T-helper 1 cell treated with Interleukin-12 subunit alpha and Interleukin-12 subunit beta and Interleukin-4 antibody, amounts not matched to agents 30 μg/mL and 1 μg/mL, for 36 hours (primary cell): ENCODE data around the gene STK32C.

Experiments used
- H3K27ac Mint-ChIP-seq: one replicate; pipeline ENCODE4 v1.8.0; 2021; ENCODE audit warnings: mild to moderate bottlenecking, mixed read lengths
- H3K27me3 Mint-ChIP-seq: one replicate; pipeline ENCODE4 v1.8.0; 2021; ENCODE audit warnings: low read depth, mixed read lengths
- H3K36me3 Mint-ChIP-seq: one replicate; pipeline ENCODE4 v1.8.0; 2021; ENCODE audit warnings: low read depth, mixed read lengths
- H3K4me1 Mint-ChIP-seq: one replicate; pipeline ENCODE4 v1.8.0; 2021; ENCODE audit warnings: low read depth, mixed read lengths
- H3K4me3 Mint-ChIP-seq: one replicate; pipeline ENCODE4 v1.8.0; 2021; ENCODE audit warnings: mild to moderate bottlenecking, moderate library complexity, mixed read lengths
- H3K9me3 Mint-ChIP-seq: one replicate; pipeline ENCODE4 v1.8.0; 2021; ENCODE audit warnings: mixed read lengths

The STK32C gene

DNA sequence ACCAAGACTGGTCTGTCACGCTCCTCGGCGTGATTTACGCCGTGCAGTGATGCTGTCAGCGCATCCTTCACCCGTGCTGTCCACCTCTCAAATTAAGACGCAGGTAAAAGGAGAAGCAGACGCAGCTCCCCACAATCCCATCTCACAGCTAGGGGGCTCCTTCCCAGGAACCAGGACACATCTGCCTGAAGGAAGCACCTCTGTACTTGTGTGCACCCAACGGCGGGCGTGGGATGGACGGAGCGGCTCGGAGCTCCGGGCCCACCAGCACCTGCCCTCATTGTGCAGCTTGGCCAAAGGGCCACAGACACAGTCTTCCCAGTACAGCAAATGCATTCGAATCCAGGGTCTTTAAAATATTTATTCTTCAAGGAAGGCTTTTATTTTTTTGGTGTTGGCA lies 55.3 kb downstream of the STK32C start:
- no peak overlapping the region for H3K4me3 Mint-ChIP-seq
- H3K27me3 Mint-ChIP-seq, result no peaks in the 10 kb centered on the region
- H3K4me1 Mint-ChIP-seq, result no peaks in the 10 kb centered on the region
- H3K27ac Mint-ChIP-seq, result no peak overlapping the region
- H3K36me3 Mint-ChIP-seq, result no peaks in the 10 kb centered on the region
- H3K9me3 Mint-ChIP-seq, result no peaks in the 10 kb centered on the region

DNA sequence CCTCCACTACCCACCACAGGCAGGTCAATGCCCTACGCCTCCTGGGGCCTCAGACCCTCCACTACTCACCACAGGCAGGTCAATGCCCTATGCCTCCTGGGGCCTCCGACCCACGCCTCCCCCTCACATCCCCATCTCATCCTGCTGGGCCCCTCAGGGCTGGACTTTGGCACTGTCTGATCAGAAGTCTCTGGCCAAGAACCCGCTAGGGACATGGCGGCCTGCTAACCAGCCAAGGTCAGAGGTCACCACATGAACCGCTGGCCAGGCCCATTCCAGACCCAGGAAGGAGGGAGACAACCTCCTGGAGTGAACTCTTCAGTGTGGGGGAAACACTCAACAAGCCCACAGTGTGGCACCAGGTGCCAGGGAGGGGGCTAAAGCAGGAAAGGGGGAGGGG lies 55.8 kb downstream of the STK32C start:
- no peaks in the 10 kb centered on the region for H3K9me3 Mint-ChIP-seq
- H3K27me3 Mint-ChIP-seq, result no peaks in the 10 kb centered on the region
- no peaks in the 10 kb centered on the region for H3K4me1 Mint-ChIP-seq
- no peaks in the 10 kb centered on the region for H3K36me3 Mint-ChIP-seq
- no peak overlapping the region for H3K4me3 Mint-ChIP-seq
- H3K27ac Mint-ChIP-seq, result no peak overlapping the region

DNA sequence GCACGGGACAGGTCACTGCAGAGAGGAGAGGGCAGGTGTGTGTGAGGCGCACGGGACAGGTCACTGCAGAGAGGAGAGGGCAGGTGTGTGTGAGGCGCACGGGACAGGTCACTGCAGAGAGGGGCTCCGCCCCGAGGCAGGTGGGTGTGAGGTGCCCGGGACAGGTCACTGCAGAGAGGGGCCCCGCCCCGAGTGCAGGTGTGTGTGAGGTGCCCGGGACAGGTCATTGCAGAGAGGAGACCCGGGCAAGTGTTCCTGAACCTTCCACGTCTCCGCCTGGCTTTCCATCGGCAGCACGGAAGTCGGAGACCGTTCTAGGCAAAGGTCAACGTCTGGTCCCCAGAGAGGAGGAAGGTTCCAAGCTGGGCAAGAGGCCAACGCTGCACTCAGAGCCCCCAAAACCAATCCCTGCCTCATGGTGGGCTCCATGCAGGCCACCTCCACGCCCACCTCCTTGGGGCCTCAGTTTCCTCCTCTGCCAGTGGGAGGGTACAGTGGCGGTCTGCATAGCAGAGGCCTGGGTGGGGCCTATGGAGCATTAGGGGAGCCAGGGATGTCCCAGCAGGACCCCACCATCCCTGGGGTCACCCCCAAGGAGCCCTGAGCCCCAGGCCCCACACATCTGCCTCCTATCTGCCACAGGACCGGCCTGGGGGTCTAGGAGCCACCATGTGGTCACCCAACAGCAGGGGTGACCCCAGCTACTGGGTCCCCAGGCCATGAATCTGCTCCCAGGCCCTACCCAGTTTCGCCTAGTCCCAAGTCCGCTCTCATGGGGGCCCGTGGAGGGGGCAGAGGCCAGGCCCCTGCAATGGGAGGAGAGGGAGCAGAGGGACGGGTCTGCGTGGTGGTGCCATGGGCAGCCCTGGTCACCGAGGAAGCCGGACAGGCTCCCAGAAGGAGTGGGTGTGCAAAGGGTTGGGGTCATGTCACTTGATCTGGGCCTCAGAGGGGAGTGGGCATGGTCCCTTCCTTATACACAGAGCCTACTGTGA lies 57.0 kb downstream of the STK32C start:
- Mint-ChIP-seq H3K9me3 (no peaks in the 10 kb centered on the region), H3K27me3 (no peaks in the 10 kb centered on the region)

DNA sequence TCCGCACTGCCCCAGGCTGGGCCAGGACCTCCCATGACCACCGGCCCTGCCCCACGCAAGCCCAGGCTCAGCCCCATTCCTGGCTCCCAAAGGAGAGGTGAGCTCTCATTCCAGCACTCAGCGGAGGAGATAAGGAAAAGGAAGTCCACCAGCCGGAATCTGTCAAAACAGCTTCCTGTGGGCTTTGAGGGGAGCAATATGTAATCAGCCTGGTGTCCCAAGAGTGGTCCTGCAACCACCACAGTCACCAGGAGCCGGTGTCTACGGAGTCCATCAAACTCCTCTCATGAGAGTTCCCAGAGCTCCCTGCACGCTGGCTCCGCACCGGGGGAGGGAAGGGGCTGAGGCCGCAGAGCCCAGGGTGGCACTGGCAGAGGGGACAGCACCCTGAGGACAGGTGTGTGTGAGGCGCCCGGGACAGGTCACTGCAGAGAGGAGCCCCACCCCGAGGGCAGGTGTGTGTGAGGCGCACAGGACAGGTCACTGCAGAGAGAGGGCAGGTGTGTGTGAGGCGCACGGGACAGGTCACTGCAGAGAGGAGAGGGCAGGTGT lies 57.9 kb downstream of the STK32C start:
- no peaks in the 10 kb centered on the region for H3K4me1 Mint-ChIP-seq
- H3K36me3 Mint-ChIP-seq, result no peaks in the 10 kb centered on the region
- no peaks in the 10 kb centered on the region for H3K9me3 Mint-ChIP-seq
- H3K4me3 Mint-ChIP-seq, result no peak overlapping the region
- no peak overlapping the region for H3K27ac Mint-ChIP-seq
- no peaks in the 10 kb centered on the region for H3K27me3 Mint-ChIP-seq

More for the DNA sequence above, 57.0 kb downstream of the STK32C start:
- no peak overlapping the region for H3K27ac Mint-ChIP-seq
- H3K4me3 Mint-ChIP-seq, result no peak overlapping the region
- no peaks in the 10 kb centered on the region for H3K4me1 Mint-ChIP-seq
- H3K36me3 Mint-ChIP-seq, result no peaks in the 10 kb centered on the region

DNA sequence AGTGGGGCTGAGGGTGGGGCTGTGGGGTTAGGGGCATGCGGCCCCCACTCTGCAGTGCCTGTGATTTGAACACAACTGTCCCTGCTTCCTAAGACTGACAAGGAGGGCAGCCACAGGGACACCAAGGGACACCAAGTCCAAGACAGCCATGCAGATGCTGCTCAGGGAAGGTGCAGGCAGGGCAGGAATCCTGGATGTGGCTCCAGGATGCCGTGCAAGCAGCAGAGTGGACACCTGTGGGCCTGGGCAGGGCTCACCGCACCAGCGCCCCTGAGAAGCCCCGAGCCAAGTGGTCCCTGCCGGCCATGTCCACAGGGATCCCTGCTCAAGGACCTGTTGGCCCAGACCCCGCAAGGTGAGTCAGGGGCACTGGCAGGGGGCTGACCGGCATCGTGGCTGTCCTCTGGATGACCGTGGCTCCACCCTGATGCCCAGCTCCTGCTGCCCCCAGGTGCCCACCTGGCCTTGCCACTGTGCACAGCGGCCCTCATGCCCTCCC lies 58.5 kb downstream of the STK32C start:
- Mint-ChIP-seq H3K27ac (no peak overlapping the region), H3K9me3 (no peaks in the 10 kb centered on the region), H3K27me3 (no peaks in the 10 kb centered on the region), H3K4me3 (no peak overlapping the region), H3K4me1 (no peaks in the 10 kb centered on the region), H3K36me3 (no peaks in the 10 kb centered on the region)

DNA sequence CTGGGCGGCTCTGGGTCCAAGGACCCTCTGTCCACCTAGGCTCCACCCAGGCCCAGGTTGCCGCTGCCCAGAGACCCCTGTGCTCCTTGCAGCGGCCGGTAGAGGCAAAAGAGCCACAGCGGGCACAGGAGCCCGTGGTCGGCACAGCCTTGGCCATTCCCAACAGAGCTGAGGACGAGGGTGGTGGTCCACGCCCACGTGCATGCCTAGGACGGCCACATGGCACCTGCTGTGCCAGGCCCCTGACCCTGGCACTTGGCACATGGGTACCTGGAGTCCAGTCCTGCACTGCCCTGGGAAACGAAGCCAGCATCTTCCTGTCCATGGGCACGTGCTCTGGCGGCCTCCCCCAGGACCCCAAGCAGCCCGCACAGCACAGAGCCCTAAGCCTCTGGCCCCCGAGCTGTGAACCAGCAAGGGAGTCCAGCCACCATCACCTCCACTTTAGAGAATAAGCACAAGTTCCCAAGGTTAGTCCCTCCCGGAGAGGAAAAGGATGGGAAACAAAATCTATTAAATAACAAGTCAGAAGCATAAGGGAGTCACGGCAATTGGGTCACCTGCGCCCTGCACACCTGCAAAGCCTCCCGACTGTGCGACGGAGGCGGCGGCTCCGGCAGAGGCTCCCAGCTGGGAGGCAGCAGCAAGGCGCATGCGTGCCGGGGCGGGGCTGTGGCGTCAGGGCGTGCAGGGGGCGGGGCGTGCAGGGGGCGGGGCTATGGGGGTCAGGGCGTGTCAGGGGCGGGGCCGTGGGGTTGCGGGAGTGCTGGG lies 59.1 kb downstream of the STK32C start:
- H3K4me1 Mint-ChIP-seq, result no peaks in the 10 kb centered on the region
- no peak overlapping the region for H3K4me3 Mint-ChIP-seq
- no peaks in the 10 kb centered on the region for H3K9me3 Mint-ChIP-seq

DNA sequence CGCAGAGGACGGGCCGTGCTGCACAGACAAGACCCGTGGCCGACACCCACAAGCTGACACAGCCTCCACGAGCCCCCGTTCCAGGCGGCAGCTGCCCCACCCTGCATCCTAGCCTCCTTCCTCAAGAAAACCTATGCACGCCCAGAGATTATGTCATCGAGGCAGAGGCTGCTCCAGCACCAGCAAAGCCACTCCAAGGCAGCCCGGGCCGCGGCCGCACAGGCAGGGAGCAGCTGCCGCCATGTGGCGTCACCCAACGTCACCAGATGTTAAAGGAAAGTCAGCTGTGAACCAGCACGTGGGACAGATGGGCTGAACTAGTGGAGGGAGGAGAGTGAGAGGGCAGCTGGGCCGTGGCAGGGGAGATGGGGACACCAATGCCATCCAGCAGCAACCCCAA lies 59.8 kb downstream of the STK32C start:
- no peak overlapping the region for H3K27ac Mint-ChIP-seq
- H3K4me3 Mint-ChIP-seq, result no peak overlapping the region
- no peaks in the 10 kb centered on the region for H3K9me3 Mint-ChIP-seq
- H3K4me1 Mint-ChIP-seq, result no peaks in the 10 kb centered on the region
- no peaks in the 10 kb centered on the region for H3K36me3 Mint-ChIP-seq
- H3K27me3 Mint-ChIP-seq, result no peaks in the 10 kb centered on the region

More for the DNA sequence above, 59.1 kb downstream of the STK32C start:
- Mint-ChIP-seq H3K27ac (no peak overlapping the region), H3K36me3 (no peaks in the 10 kb centered on the region), H3K27me3 (no peaks in the 10 kb centered on the region)

DNA sequence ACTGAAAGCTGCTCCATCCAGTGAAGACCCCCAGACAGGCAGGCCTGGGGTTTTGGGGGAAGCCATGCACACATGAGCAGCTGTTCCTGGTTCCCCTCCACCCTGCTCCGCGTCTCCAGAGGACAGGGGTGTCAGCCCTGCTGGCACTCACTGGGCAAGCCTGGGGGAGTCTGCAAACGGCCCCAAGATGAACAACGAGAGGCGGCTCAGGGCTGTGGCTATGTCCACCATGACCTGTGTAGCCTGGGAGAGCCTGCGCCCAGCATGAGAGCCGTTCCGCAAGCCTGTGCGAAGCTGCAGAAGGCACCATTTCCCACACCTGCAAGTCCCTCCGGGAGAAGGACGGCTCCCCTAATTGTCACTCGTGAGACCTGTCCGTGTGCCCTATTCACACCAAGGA lies 61.5 kb downstream of the STK32C start:
- Mint-ChIP-seq H3K27me3 (no peaks in the 10 kb centered on the region), H3K27ac (no peak overlapping the region), H3K36me3 (no peaks in the 10 kb centered on the region), H3K4me3 (no peak overlapping the region), H3K9me3 (no peaks in the 10 kb centered on the region), H3K4me1 (no peaks in the 10 kb centered on the region)

DNA sequence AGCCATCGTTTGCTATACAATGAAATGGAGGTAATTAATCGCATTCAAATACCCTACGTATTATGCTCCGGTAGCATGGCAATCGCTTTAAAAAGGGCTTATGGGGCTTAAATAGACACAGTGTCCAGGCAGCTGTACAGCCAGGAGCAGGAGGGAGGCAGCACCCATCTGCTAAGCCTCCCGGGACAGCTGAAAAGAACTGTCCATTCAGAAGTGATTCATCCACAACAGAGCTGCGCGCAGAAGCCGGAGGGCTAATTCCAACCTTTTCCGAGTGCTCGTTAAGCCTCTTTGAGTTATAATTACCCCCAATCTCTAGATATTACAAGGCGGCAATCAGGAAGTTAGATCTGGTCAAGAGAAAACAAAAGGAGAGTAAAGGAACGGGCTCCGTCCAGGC lies 62.7 kb downstream of the STK32C start:
- Mint-ChIP-seq H3K9me3 (no peaks in the 10 kb centered on the region), H3K4me1 (no peaks in the 10 kb centered on the region), H3K36me3 (no peaks in the 10 kb centered on the region), H3K4me3 (no peak overlapping the region), H3K27me3 (no peaks in the 10 kb centered on the region), H3K27ac (no peak overlapping the region)

DNA sequence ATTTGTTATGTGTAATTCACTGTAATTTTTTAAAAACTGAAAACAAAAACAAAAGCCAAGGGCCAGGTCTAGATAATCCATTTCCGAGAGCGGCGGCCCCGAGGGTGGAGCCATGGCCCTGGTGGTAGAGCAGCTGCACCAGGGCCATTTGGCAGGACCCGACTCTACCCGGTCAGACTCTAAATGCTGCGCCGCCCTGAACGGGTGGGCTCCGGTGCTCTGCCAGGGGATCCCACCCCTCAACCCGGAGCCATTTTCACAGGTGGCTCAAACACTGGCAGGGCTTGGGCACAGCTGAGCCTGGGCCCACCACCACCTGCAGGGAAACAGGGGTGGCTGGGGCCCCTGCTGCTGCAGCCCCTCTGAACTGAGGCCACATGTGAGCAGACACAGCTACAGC lies 64.1 kb downstream of the STK32C start:
- H3K9me3 Mint-ChIP-seq, result no peaks in the 10 kb centered on the region
- no peaks in the 10 kb centered on the region for H3K4me1 Mint-ChIP-seq
- H3K4me3 Mint-ChIP-seq, result no peak overlapping the region
- no peak overlapping the region for H3K27ac Mint-ChIP-seq
- no peaks in the 10 kb centered on the region for H3K36me3 Mint-ChIP-seq
- no peaks in the 10 kb centered on the region for H3K27me3 Mint-ChIP-seq

DNA sequence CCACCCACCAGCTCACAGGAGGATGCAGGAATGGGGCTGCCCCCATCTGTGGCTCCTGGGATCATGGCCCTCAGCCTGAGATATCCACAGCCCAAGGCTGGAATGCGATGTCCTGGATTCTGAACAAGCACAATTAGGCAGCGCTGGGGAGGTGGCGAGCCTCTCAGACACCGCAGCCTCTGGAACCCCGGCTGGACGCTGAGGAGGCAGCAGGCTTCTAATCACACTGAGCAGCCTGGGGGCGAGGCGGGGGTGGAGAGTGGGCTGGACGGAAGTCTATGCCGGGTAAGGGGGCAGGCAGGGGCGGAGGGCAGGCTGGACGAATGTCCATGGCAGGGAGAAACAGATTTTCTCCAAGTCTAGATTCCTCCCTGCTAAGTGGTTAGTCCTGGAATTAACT lies 64.6 kb downstream of the STK32C start:
- Mint-ChIP-seq H3K4me1 (no peaks in the 10 kb centered on the region), H3K27me3 (no peaks in the 10 kb centered on the region), H3K36me3 (no peaks in the 10 kb centered on the region), H3K9me3 (no peaks in the 10 kb centered on the region), H3K4me3 (no peak overlapping the region), H3K27ac (no peak overlapping the region)

DNA sequence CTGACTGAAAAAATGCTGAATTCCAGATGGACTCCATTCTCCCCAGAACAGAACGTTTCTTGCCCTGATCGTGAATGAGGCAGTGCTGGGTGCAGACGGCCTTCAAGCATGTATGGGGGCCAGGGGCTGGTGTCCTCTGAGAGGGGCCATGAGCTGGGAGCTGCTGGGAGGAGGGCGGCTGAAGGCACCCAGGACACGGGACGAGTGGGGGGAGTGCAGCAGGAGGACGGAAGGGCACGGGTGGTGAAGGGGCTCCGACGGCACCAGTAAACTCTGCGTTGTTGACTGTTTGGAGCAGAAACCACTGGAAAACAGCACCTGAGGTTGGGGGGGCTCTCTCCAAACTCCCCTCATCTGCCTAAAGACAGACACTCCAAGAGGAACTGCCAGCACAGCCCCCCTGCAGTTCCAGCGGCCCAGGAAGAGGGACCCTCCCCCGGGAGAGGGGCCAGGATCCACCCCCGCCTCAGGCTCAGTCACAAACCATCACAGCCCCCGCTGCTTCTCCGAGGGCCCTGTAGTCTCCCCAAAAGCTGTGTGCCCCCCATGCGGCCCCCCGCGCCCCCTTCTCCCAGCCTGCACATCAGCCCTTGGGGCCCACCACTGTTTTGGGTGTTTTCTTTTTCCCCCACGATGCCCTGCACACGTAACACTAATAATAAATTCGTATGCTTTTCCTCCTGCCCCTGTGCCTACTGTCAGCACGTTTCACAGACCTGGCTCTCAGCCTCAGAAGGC lies 65.5 kb downstream of the STK32C start:
- H3K9me3 Mint-ChIP-seq, result no peaks in the 10 kb centered on the region
- H3K36me3 Mint-ChIP-seq, result no peaks in the 10 kb centered on the region
- no peak overlapping the region for H3K27ac Mint-ChIP-seq
- no peaks in the 10 kb centered on the region for H3K27me3 Mint-ChIP-seq
- no peak overlapping the region for H3K4me3 Mint-ChIP-seq
- no peaks in the 10 kb centered on the region for H3K4me1 Mint-ChIP-seq

DNA sequence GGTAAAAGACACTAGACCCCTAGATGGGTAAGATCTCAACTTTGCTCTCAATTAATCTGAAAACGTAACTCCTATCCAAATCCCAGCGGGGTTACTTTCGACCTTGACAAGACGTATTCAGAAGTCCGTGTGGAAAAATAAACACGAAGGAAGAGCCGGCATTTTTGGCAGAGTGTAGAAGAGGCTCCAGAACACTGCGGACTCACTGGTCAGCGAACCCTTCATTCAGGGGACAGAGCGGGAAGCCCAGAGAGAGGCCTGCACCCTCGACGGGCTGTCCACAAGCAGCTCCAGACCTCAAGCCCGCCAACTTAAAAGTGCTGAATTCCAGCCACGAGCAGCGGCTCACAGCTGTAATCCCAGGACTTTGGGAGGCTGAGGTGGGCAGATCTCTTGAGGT lies 66.3 kb downstream of the STK32C start:
- Mint-ChIP-seq H3K4me1 (no peaks in the 10 kb centered on the region), H3K27ac (no peak overlapping the region), H3K36me3 (no peaks in the 10 kb centered on the region), H3K4me3 (no peak overlapping the region), H3K27me3 (no peaks in the 10 kb centered on the region), H3K9me3 (no peaks in the 10 kb centered on the region)

DNA sequence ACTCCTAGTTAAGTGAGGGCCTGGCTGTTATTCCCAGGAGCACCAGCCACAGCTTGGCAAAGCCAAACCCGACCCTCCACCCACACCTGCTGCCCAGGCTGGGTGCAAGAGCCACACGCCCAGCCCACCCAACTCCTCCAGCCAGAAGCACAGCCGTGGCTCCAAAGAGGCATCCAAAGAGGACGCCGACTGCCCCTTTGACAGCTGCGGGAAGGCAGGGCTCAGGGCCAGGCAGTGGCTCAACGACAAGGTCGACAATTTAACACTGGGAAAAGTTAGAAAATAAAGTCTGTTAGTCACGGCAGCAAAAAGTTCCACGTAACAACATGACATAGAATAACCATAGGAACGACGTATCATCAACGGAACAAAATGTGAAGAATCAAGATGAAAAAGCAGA lies 66.7 kb downstream of the STK32C start:
- Mint-ChIP-seq H3K4me1 (no peaks in the 10 kb centered on the region), H3K27me3 (no peaks in the 10 kb centered on the region), H3K4me3 (no peak overlapping the region), H3K9me3 (no peaks in the 10 kb centered on the region), H3K27ac (no peak overlapping the region), H3K36me3 (no peaks in the 10 kb centered on the region)
